H54 (cell line): Measurements from ENCODE around the gene ADAMTS13.
"Not testable (repeated sequence)": the region's sequence is repeated elsewhere in the genome, so short reads cannot be mapped to it uniquely, and the experiment has no call there.

Experiments
- DNase-seq: peaks from one replicate; pipeline ENCODE4 v3.0.0; 2011; ENCODE audit warnings: low spot score, mixed read lengths; ENCODE audit not compliant: insufficient read length
- FAIRE-seq: peaks from 3 replicates; lab custom pipeline; 2011; peaks lifted over from hg19 to GRCh38; lab: Jason Lieb, UNC
- POLR2A ChIP-seq: IDR thresholded peaks from 2 replicates; pipeline ENCODE4 v1.6.1; 2011; ENCODE audit warnings: low read depth, mild to moderate bottlenecking, low read length

ADAMTS13 gene

GRCh38 chr9:133443982-133444381 is 21.8 kb downstream of the ADAMTS13 start:
- TF ChIP-seq POLR2A, result no peak
- DNase-seq (peak; percentile 94), FAIRE-seq (peak; percentile 82)

- TF ChIP-seq POLR2A, result no peak
- no peak for FAIRE-seq
Observed at GRCh38 chr9:133445293-133445969, 23.3 kb downstream of the ADAMTS13 start.

GRCh38 chr9:133448487-133448972 is 26.4 kb downstream of the ADAMTS13 start:
- TF ChIP-seq POLR2A, result no peak
- FAIRE-seq, result no peak

More at GRCh38 chr9:133445293-133445969, 23.3 kb downstream of the ADAMTS13 start:
- no peak for DNase-seq

GRCh38 chr9:133449760-133450159 is 27.6 kb downstream of the ADAMTS13 start:
- DNase-seq (peak; percentile 96), FAIRE-seq (peak; percentile 95)
- no peak for TF ChIP-seq POLR2A

More at GRCh38 chr9:133448487-133448972, 26.4 kb downstream of the ADAMTS13 start:
- no peak for DNase-seq

GRCh38 chr9:133451865-133452264 is 29.7 kb downstream of the ADAMTS13 start:
- not testable (repeated sequence) for FAIRE-seq, DNase-seq

GRCh38 chr9:133452562-133452961 is 30.4 kb downstream of the ADAMTS13 start:
- FAIRE-seq (no peak), DNase-seq (no peak)

GRCh38 chr9:133453651-133454050 is 31.5 kb downstream of the ADAMTS13 start:
- FAIRE-seq, result no peak
- no peak for DNase-seq
- no peak for TF ChIP-seq POLR2A

More at GRCh38 chr9:133452562-133452961, 30.4 kb downstream of the ADAMTS13 start:
- TF ChIP-seq POLR2A, result no peak

GRCh38 chr9:133454325-133454724 is 32.2 kb downstream of the ADAMTS13 start:
- FAIRE-seq, result no peak
- no peak for DNase-seq

GRCh38 chr9:133454943-133455673 is 32.9 kb downstream of the ADAMTS13 start:
- TF ChIP-seq POLR2A, result no peak
- DNase-seq, result no peak
- no peak for FAIRE-seq

More at GRCh38 chr9:133454325-133454724, 32.2 kb downstream of the ADAMTS13 start:
- TF ChIP-seq POLR2A, result no peak

GRCh38 chr9:133455936-133456335 is 33.8 kb downstream of the ADAMTS13 start:
- FAIRE-seq, result no peak
- no peak for DNase-seq
- no peak for TF ChIP-seq POLR2A

GRCh38 chr9:133456409-133456808 is 34.2 kb downstream of the ADAMTS13 start:
- no peak for TF ChIP-seq POLR2A
- DNase-seq (no peak), FAIRE-seq (no peak)

- FAIRE-seq (no peak), DNase-seq (no peak)
- no peak for TF ChIP-seq POLR2A
Observed at GRCh38 chr9:133457233-133457632, 35.1 kb downstream of the ADAMTS13 start.

- no peak for TF ChIP-seq POLR2A
Observed at GRCh38 chr9:133457748-133458147, 35.6 kb downstream of the ADAMTS13 start.

GRCh38 chr9:133458643-133459312 is 36.6 kb downstream of the ADAMTS13 start:
- no peak for TF ChIP-seq POLR2A
- DNase-seq (no peak), FAIRE-seq (no peak)

More at GRCh38 chr9:133457748-133458147, 35.6 kb downstream of the ADAMTS13 start:
- FAIRE-seq (no peak), DNase-seq (no peak)
